Hepatocyte (in vitro differentiated cells): ENCODE measurements around the gene PTPRE. TPM values are rescaled to one million over a fixed set of nuclear protein-coding genes. Genes with fewer than 3 reads are reported as not detected.
A peak's percentile ranks its signal among the peaks of the same experiment; 100 is the strongest.

Experiments used
- DNase-seq: peaks from one replicate; pipeline ENCODE4 v3.0.0-alpha.2; 2016; ENCODE audit warnings: low spot score
- H2AFZ ChIP-seq: fragments of 200-600 bp; sonication (generic); 2 replicates; pipeline ENCODE4 v1.6.0; 2016; ENCODE audit warnings: antibody characterized with exemption, mild to moderate bottlenecking
- H3K27ac ChIP-seq: fragments of 200-600 bp; sonication (generic); 2 replicates; pipeline ENCODE4 v1.5.1; 2016; ENCODE audit warnings: mild to moderate bottlenecking
- H3K27me3 ChIP-seq: fragments of 200-600 bp; sonication (generic); 2 replicates; pipeline ENCODE4 v1.6.1; 2016
- H3K36me3 ChIP-seq: fragments of 200-600 bp; sonication (generic); replicated peaks from 2 replicates; pipeline ENCODE4 v1.5.1; 2016; ENCODE audit warnings: low read depth; ENCODE audit not compliant: insufficient read depth
- H3K4me1 ChIP-seq: fragments of 200-600 bp; sonication (generic); 2 replicates; pipeline ENCODE4 v1.5.1; 2016; ENCODE audit warnings: mild to moderate bottlenecking, moderate library complexity; ENCODE audit not compliant: insufficient read depth
- H3K4me2 ChIP-seq: fragments of 200-600 bp; sonication (generic); 2 replicates; pipeline ENCODE4 v1.6.0; 2016
- H3K4me3 ChIP-seq: fragments of 200-600 bp; sonication (generic); 2 replicates; pipeline ENCODE4 v1.5.1; 2016; ENCODE audit warnings: mild to moderate bottlenecking
- H3K79me2 ChIP-seq: fragments of 200-600 bp; sonication (generic); 2 replicates; pipeline ENCODE4 v1.6.0; 2017; ENCODE audit warnings: mild to moderate bottlenecking
- H3K9me2 ChIP-seq: fragments of 200-600 bp; sonication (generic); replicated peaks from 2 replicates; pipeline ENCODE4 v1.6.0; 2017; ENCODE audit warnings: mild to moderate bottlenecking; ENCODE audit not compliant: insufficient read depth
- H3K9me3 ChIP-seq: fragments of 200-600 bp; sonication (generic); 2 replicates; pipeline ENCODE4 v1.5.1; 2016; ENCODE audit warnings: low read depth, mild to moderate bottlenecking
- H4K20me1 ChIP-seq: fragments of 200-600 bp; sonication (generic); 2 replicates; pipeline ENCODE4 v1.6.0; 2016; ENCODE audit warnings: mild to moderate bottlenecking; ENCODE audit not compliant: insufficient read depth, poor library complexity, severe bottlenecking
- EZH2 ChIP-seq: fragments of 200-600 bp; sonication (generic); IDR thresholded peaks from 2 replicates; pipeline ENCODE4 v1.6.1; 2016; ENCODE audit warnings: antibody characterized with exemption, mild to moderate bottlenecking, borderline replicate concordance
- EZH2phosphoT487 ChIP-seq: fragments of 200-600 bp; sonication (generic); IDR thresholded peaks from one replicate; pipeline ENCODE4 v1.6.1; 2018; ENCODE audit warnings: antibody characterized with exemption, mild to moderate bottlenecking, low read depth, moderate library complexity; ENCODE audit not compliant: unreplicated experiment, severe bottlenecking
- WGBS: methylation state at CpG from one replicate; pipeline ENCODE4 v1.1.6; 2016; ENCODE audit warnings: low lambda C conversion rate; ENCODE audit errors: missing lambda C conversion rate; 5-methylcytosine and 5-hydroxymethylcytosine counted together
- polyA plus RNA-seq: library from polyadenylated mRNA; unstranded; fragments of >200 nt; fragmentation: Nextera tagmentation; extraction: Ambion mirVana; gene quantifications from 2 replicates; pipeline ENCODE4 v1.2.1, GENCODE V29; 2016
- total RNA-seq: library from RNA; depleted of rRNA; stranded (reverse); fragments of >200 nt; gene quantifications from 2 replicates; pipeline ENCODE4 v1.2.3, GENCODE V29; 2014
- TF ChIP-seq, protein P1 (sequence below): fragments of 200-600 bp; sonication (generic); IDR thresholded peaks from 2 replicates; pipeline ENCODE4 v1.5.1; 2016; ENCODE audit warnings: antibody characterized with exemption, mild to moderate bottlenecking; ENCODE audit not compliant: poor library complexity

The PTPRE gene
- total and polyA plus RNA-seq, 2 experiments from 2014 or later, result 3.2 to 10.1 TPM

DNA sequence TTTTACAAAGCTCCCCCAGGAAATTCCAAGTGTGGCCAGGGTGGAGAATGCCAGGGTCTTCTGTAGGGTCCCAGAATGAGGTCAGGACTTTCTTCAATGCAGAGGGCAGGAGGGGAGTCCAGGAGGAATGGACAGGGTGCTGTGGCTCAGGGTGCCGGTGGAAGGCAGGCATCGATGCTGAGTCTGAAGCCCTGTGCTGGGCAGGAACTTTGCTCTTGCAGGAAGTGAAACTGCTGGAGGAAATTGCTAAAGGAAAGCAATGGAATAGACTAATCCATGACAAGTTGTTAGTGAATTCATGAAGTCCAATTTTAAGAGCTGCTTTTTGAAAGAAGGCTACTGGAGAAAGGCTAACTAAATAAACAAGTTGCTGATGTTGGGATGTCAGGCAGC is 14.8 kb downstream of the PTPRE start:
- no peak overlapping the region for H2AFZ ChIP-seq
- H3K79me2 ChIP-seq, result no peaks in the 10 kb centered on the region
- H3K27ac ChIP-seq, result peak overlapping the region; percentile 84
- DNase-seq, result no peak
- H3K27me3 ChIP-seq, result no peaks in the 10 kb centered on the region
- no peaks in the 10 kb centered on the region for H4K20me1 ChIP-seq
- H3K4me3 ChIP-seq, result no peak overlapping the region
- H3K4me2 ChIP-seq, result no peak overlapping the region
- TF ChIP-seq EZH2phosphoT487, result no peak
- peaks cover 9% of the 10 kb centered on the region for H3K4me1 ChIP-seq
- no peaks in the 10 kb centered on the region for H3K36me3 ChIP-seq
- 96% methylated on average over 2 of the region's 2 CpGs for WGBS
- no peaks in the 10 kb centered on the region for H3K9me3 ChIP-seq
- no peaks in the 10 kb centered on the region for H3K9me2 ChIP-seq

DNA sequence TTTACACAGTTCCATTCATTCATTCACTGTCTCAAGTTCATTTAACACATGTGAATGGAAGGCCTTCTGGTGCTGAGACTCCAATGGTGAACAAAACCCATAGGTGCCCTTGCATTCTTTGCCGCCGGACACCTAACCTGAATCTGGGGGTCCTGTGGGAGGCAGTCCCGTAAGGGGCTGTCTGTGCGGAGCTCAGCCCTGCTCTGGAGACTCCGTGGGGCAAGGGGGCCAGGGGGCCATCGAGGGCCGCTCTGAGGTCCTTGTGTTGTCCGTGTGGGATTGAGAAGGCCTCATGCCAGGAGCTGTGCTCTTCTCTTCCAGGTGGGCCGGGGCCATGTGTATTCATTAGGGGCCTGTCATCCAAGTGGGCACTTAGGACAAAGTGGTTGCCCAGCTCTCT is 15.3 kb downstream of the PTPRE start:
- WGBS, result 98% methylated on average over 9 of the region's 9 CpGs
- DNase-seq, result no peak
- H3K79me2 ChIP-seq, result no peaks in the 10 kb centered on the region
- H3K36me3 ChIP-seq, result no peaks in the 10 kb centered on the region
- no peak overlapping the region for H3K4me2 ChIP-seq
- H3K9me3 ChIP-seq, result no peaks in the 10 kb centered on the region
- H4K20me1 ChIP-seq, result no peaks in the 10 kb centered on the region
- H3K4me1 ChIP-seq, result peaks cover 9% of the 10 kb centered on the region
- no peak overlapping the region for H2AFZ ChIP-seq
- no peaks in the 10 kb centered on the region for H3K9me2 ChIP-seq
- H3K4me3 ChIP-seq, result no peak overlapping the region
- no peak for TF ChIP-seq EZH2
- no peak for TF ChIP-seq EZH2phosphoT487
- TF ChIP-seq, protein P1, sequence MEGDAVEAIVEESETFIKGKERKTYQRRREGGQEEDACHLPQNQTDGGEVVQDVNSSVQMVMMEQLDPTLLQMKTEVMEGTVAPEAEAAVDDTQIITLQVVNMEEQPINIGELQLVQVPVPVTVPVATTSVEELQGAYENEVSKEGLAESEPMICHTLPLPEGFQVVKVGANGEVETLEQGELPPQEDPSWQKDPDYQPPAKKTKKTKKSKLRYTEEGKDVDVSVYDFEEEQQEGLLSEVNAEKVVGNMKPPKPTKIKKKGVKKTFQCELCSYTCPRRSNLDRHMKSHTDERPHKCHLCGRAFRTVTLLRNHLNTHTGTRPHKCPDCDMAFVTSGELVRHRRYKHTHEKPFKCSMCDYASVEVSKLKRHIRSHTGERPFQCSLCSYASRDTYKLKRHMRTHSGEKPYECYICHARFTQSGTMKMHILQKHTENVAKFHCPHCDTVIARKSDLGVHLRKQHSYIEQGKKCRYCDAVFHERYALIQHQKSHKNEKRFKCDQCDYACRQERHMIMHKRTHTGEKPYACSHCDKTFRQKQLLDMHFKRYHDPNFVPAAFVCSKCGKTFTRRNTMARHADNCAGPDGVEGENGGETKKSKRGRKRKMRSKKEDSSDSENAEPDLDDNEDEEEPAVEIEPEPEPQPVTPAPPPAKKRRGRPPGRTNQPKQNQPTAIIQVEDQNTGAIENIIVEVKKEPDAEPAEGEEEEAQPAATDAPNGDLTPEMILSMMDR, result no peak
- no peaks in the 10 kb centered on the region for H3K27me3 ChIP-seq
- H3K27ac ChIP-seq, result peak overlapping the region; percentile 84

DNA sequence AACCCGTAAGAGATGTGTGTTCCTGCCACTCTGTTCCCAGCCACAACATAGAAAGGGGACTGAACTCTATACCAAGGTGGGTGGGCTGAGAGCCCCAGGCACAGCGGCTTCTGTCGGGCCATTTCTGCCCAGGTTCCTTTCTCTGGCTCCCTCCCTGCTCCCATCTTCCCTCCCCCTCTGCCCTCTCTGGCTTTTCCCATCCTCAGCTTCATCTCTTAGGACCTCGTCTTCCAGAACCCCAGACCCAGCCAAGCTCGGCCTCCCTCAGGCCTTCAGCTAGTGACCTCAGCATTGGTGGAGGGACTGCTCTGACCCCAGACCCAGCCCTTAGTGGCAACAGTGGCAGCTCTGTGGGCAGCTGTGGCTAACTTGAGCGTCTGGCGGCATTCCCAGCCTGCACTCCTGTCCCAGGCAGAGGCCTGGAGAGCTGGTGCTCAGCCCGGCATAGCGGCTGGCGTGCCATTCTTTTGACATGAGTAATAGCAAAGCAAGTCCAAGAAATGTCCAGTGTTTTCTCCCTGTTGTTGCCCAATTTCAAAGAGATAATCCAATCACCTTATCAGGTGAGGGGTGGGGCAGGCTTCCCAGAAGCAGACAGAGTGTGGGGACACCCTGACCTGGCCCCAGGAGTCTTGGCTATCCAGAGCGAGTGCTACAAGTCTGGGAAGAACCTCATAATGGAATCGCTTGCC is 15.9 kb downstream of the PTPRE start:
- peak; percentile 81 for DNase-seq
- no peaks in the 10 kb centered on the region for H3K27me3 ChIP-seq
- H3K9me3 ChIP-seq, result no peaks in the 10 kb centered on the region
- peak overlapping the region; percentile 84 for H3K27ac ChIP-seq
- TF ChIP-seq EZH2phosphoT487 (no peak), EZH2 (no peak)
- TF ChIP-seq, protein P1, result no peak
- H3K4me2 ChIP-seq, result no peak overlapping the region
- H3K4me3 ChIP-seq, result no peak overlapping the region
- 76% methylated on average over 12 of the region's 12 CpGs for WGBS
- H2AFZ ChIP-seq, result no peak overlapping the region
- peaks cover 9% of the 10 kb centered on the region for H3K4me1 ChIP-seq
- H3K79me2 ChIP-seq, result no peaks in the 10 kb centered on the region
- H4K20me1 ChIP-seq, result no peaks in the 10 kb centered on the region
- no peaks in the 10 kb centered on the region for H3K9me2 ChIP-seq
- no peaks in the 10 kb centered on the region for H3K36me3 ChIP-seq

DNA sequence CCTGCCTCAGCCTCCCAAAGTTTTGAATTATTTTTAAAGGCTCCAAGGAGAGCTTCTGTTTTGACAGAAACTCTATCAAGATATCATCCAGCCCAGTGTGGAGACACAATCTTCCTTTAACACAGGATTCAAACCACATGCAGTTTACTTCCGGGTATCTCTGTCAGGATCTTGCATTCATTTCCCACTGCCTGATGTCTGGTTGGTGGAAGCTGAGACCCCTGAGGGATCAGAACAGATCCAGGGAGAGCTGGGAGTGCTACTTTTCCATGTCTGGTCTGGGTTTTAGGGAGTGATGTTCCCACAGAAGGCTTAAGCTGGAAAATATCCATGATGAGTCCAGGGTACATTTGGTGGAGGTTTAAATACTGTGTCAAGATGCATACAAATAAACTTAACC is 16.7 kb downstream of the PTPRE start:
- 63% methylated on average over 1 of the region's 1 CpG for WGBS
- peaks cover 9% of the 10 kb centered on the region for H3K4me1 ChIP-seq

More for the DNA sequence above, 16.7 kb downstream of the PTPRE start:
- H2AFZ ChIP-seq, result no peak overlapping the region
- H3K27me3 ChIP-seq, result no peaks in the 10 kb centered on the region
- no peaks in the 10 kb centered on the region for H3K9me2 ChIP-seq
- no peak overlapping the region for H3K4me2 ChIP-seq
- H3K27ac ChIP-seq, result peak overlapping the region; percentile 67
- TF ChIP-seq, protein P1, result no peak
- TF ChIP-seq EZH2 (no peak), EZH2phosphoT487 (no peak)
- H4K20me1 ChIP-seq, result no peaks in the 10 kb centered on the region
- no peaks in the 10 kb centered on the region for H3K36me3 ChIP-seq
- DNase-seq, result no peak
- no peak overlapping the region for H3K4me3 ChIP-seq
- no peaks in the 10 kb centered on the region for H3K79me2 ChIP-seq
- no peaks in the 10 kb centered on the region for H3K9me3 ChIP-seq
